Activated CD8-positive, alpha-beta memory T cell treated with anti-CD3 and anti-CD28 coated beads, Interleukin-2, amount 50 U/mL, for 48 hours (primary cell): ENCODE results near the gene FGF19.

ENCODE experiments used
- DNase-seq: peaks from one replicate; pipeline ENCODE4 v3.0.0-alpha.2; 2020

Gene FGF19

DNA sequence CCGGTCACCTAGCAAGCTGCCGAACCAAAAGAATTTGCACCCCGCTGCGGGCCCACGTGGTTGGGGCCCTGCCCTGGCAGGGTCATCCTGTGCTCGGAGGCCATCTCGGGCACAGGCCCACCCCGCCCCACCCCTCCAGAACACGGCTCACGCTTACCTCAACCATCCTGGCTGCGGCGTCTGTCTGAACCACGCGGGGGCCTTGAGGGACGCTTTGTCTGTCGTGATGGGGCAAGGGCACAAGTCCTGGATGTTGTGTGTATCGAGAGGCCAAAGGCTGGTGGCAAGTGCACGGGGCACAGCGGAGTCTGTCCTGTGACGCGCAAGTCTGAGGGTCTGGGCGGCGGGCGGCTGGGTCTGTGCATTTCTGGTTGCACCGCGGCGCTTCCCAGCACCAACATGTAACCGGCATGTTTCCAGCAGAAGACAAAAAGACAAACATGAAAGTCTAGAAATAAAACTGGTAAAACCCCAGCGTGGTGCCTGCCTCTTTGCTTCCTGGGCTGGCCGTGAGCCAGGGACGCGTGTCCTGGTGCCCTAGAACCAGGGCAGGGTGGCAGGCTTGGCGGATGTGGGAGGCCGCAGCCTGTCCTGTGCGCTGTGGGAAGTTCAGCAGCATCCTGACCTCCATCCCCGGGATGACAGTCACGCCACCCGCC is 49.7 kb downstream of the FGF19 start:
- no peak for DNase-seq

- no peak for DNase-seq
These were observed 50.3 kb downstream of the FGF19 start for GRCh38 chr11:69653406-69653960.

- DNase-seq: no peak
These were observed 50.8 kb downstream of the FGF19 start for GRCh38 chr11:69652999-69653398.

DNA sequence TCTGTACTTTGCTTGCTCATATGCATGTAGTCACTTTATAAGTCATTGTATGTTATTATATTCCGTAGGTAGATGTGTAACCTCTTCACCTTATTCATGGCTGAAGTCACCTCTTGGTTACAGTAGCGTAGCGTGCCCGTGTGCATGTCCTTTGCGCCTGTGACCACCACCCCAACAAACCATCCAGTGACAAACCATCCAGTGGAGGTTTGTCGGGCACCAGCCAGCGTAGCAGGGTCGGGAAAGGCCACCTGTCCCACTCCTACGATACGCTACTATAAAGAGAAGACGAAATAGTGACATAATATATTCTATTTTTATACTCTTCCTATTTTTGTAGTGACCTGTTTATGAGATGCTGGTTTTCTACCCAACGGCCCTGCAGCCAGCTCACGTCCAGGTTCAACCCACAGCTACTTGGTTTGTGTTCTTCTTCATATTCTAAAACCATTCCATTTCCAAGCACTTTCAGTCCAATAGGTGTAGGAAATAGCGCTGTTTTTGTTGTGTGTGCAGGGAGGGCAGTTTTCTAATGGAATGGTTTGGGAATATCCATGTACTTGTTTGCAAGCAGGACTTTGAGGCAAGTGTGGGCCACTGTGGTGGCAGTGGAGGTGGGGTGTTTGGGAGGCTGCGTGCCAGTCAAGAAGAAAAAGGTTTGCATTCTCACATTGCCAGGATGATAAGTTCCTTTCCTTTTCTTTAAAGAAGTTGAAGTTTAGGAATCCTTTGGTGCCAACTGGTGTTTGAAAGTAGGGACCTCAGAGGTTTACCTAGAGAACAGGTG is 51.8 kb downstream of the FGF19 start:
- DNase-seq: no peak

DNA sequence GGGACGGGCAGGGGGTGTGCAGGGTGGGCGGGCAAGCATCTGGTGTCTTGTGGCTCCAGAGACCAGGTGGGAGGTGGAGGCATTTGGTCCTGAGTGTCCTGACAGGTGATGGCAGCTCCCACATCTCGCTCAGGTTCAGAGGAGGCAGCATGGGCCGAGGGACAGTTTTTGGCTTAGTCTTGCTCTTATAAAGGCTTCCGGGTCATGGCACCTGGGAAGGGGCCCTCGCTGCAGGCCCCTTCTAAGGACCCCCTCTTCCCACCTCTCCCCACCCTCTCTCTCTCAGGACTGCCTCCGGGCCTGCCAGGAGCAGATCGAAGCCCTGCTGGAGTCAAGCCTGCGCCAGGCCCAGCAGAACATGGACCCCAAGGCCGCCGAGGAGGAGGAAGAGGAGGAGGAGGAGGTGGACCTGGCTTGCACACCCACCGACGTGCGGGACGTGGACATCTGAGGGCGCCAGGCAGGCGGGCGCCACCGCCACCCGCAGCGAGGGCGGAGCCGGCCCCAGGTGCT is 52.9 kb downstream of the FGF19 start:
- DNase-seq: no peak

GRCh38 chr11:69650081-69650831 is 53.6 kb downstream of the FGF19 start:
- no peak for DNase-seq

DNA sequence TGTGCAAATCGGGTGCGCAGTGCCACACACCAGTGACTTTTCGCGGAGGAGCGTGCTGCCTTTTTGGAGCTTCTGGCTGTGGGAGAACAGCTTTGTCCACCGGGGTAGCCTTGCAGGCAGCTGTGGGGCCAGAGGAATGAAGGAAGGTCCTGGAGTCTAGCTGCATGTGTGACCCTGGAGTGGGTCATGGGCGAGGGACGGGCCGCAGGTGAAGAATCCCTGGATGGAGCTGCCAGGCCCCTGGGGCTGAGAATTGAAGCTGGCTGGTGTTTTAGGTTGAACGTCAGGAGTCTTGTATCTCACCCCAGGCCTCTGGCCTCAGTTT is 54.3 kb downstream of the FGF19 start:
- no peak for DNase-seq

DNA sequence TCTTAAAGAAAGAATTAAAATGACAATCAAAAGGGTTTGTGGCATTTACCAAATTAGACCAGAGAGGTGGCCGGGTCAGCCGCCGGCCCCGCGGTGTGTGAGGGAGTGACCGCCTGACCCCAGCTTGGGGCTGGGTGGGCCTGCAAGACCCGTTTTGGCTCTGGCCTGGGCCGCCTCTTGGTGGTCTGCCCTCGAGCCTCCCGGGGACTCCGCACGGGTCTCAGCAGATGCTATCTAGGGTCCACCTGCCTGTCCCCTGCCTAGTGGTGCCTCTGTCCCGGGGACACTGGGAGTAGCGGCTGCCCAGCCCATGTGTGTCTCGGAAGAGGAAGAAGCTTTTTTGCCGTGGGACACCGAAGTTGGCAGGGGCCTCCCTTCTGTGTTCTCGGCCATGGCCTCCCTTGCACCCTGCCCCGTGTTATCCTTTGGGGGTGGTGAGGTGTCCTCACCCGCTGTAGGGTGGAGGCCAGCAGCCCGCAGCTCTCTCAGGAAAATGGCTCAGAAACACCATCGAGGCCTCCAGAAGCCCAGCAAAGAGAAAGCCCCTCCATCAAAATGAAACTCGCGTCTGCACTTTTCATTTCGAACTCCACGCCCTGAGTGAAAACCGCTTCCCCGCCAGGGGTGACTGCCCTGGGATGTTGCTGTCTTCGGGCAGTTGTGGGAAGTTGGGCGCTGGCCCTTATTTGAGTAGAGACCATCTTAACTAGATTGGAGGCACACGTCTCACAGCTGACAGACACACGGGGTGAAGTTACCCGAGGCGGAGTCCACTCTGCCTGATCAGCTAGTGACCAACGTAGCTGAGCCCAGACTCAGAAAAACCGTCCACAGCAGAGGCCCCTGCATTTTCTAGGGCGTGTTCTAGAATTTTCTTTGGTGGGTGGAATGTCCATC is 54.9 kb downstream of the FGF19 start:
- no peak for DNase-seq
